Fibroblast of pulmonary artery (primary cell): ENCODE data around the gene DNMT3B.
"Not testable (repeated sequence)": the region's sequence is repeated elsewhere in the genome, so short reads cannot be mapped to it uniquely, and the experiment has no call there.

Experiments used
- DNase-seq: peaks from one replicate; pipeline ENCODE4 v3.0.0-alpha.2; 2010; ENCODE audit warnings: low read depth
- H3K4me3 ChIP-seq: replicated peaks from 2 replicates; pipeline ENCODE4 v1.5.1; 2011; ENCODE audit warnings: low read depth, mild to moderate bottlenecking, control low read depth, low read length, moderate library complexity
- TF ChIP-seq, protein P1 (sequence below): IDR thresholded peaks from 2 replicates; pipeline ENCODE4 v1.5.1; 2011; ENCODE audit warnings: mild to moderate bottlenecking, control low read depth, low read length, inconsistent platforms; ENCODE audit errors: missing control alignments

Gene DNMT3B

GRCh38 chr20:32764005-32764960 lies 2.1 kb downstream of the DNMT3B start:
- TF ChIP-seq, protein P1, sequence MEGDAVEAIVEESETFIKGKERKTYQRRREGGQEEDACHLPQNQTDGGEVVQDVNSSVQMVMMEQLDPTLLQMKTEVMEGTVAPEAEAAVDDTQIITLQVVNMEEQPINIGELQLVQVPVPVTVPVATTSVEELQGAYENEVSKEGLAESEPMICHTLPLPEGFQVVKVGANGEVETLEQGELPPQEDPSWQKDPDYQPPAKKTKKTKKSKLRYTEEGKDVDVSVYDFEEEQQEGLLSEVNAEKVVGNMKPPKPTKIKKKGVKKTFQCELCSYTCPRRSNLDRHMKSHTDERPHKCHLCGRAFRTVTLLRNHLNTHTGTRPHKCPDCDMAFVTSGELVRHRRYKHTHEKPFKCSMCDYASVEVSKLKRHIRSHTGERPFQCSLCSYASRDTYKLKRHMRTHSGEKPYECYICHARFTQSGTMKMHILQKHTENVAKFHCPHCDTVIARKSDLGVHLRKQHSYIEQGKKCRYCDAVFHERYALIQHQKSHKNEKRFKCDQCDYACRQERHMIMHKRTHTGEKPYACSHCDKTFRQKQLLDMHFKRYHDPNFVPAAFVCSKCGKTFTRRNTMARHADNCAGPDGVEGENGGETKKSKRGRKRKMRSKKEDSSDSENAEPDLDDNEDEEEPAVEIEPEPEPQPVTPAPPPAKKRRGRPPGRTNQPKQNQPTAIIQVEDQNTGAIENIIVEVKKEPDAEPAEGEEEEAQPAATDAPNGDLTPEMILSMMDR, result no peak
- no peak for DNase-seq
- no peak overlapping the region for H3K4me3 ChIP-seq

DNA sequence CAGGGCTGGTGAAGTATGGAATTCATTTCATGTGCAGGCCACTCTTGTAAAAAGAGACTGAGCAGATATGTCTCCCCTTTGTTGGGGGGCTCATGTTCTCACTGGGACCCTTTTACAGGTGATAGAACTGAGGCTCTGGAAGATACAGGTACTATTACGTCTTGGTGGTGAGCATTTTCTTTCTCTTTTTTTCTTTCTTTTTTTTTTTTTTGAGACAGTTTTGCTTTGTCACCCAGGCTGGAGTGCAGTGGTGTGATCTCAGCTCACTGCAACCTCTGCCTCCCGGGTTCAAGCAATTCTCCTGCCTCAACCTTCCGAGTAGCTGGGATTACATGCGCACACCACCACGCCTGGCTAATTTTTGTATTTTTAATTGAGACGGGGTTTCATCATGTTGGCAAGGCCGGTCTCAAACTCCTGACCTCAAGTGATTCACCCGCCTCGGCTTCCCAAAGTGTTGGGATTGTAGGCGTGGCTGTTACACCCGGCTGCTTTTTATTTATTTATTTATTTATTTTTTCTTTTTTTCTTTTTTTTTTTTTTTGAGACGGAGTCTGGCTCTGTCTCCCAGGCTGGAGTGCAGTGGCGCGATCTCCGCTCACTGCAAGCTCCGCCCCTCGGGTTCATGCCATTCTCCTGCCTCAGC lies 3.2 kb downstream of the DNMT3B start:
- H3K4me3 ChIP-seq, DNase-seq: not testable (repeated sequence)

- no peak for DNase-seq
- H3K4me3 ChIP-seq, result no peak overlapping the region
- TF ChIP-seq, protein P1, result no peak
Measured at GRCh38 chr20:32767418-32768198, 5.4 kb downstream of the DNMT3B start.

GRCh38 chr20:32772046-32772445 lies 9.9 kb downstream of the DNMT3B start:
- TF ChIP-seq, protein P1, result no peak
- no peak overlapping the region for H3K4me3 ChIP-seq
- DNase-seq, result no peak

DNA sequence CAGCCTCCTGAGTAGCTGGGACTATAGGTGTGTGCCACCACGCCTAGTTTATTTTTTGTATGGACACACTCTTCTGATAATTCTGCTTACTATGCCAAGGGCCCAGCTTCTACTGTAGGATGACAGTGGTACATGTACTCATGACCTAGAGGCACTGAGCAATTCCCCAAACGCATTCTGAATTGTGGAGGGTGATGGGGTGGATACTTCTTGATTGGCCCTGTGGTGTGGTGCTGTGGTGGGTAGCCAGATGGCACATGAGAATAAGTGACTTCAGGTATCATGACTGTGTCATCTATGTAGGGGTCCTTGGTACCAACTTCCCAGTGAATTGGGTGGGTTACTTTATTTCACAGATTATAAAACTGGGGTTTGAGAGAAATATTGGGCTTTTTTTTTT lies 11.0 kb downstream of the DNMT3B start:
- TF ChIP-seq, protein P1, result no peak
- no peak for DNase-seq
- no peak overlapping the region for H3K4me3 ChIP-seq

- no peak for DNase-seq
- TF ChIP-seq, protein P1, result no peak
- H3K4me3 ChIP-seq, result no peak overlapping the region
Measured at GRCh38 chr20:32773855-32774254, 11.7 kb downstream of the DNMT3B start.
